A673 (cell line): Measurements from ENCODE around the gene VPS13D.

ENCODE experiments used
- CTCF ChIP-seq: fragments of 300-800, 200-600 bp; sonication (generic); conservative IDR thresholded peaks from 2 replicates; pipeline ENCODE4 v1.5.1; 2017; ENCODE audit warnings: low read depth, mild to moderate bottlenecking, antibody characterized with exemption, low read length, moderate library complexity, mixed read lengths
- EZH2 ChIP-seq: fragments of 200-600 bp; sonication (generic); IDR thresholded peaks from 2 replicates; pipeline ENCODE4 v1.6.1; 2017; ENCODE audit warnings: borderline replicate concordance, low read depth, mild to moderate bottlenecking, mixed read lengths, antibody characterized with exemption, low read length; ENCODE audit not compliant: poor library complexity, severe bottlenecking

- TF ChIP-seq EZH2 (no peak), CTCF (no peak)
Observed at GRCh38 chr1:12480748-12481362, 251.0 kb downstream of the VPS13D start.
